Erythroblast (primary cell): ENCODE measurements around the gene MYCN.

Experiments used
- GATA1 ChIP-seq: IDR thresholded peaks from 2 replicates; pipeline ENCODE4 v1.6.1; 2011; ENCODE audit warnings: low read depth, mild to moderate bottlenecking, control low read depth, low read length, moderate library complexity
- POLR2A ChIP-seq: IDR thresholded peaks from 2 replicates; pipeline ENCODE4 v1.6.1; 2011; ENCODE audit warnings: mild to moderate bottlenecking, low read length

- TF ChIP-seq POLR2A (no peak), GATA1 (no peak)
Measured at GRCh38 chr2:15937882-15938802, 2.2 kb upstream of the MYCN start.
